Hepatocyte (in vitro differentiated cells): ENCODE data around the gene ERC2.

Experiments used
- EZH2 ChIP-seq: fragments of 200-600 bp; sonication (generic); IDR thresholded peaks from 2 replicates; pipeline ENCODE4 v1.6.1; 2016; ENCODE audit warnings: antibody characterized with exemption, mild to moderate bottlenecking, borderline replicate concordance
- TF ChIP-seq, protein P1 (sequence below): fragments of 200-600 bp; sonication (generic); IDR thresholded peaks from 2 replicates; pipeline ENCODE4 v1.5.1; 2016; ENCODE audit warnings: antibody characterized with exemption, mild to moderate bottlenecking; ENCODE audit not compliant: poor library complexity

DNA sequence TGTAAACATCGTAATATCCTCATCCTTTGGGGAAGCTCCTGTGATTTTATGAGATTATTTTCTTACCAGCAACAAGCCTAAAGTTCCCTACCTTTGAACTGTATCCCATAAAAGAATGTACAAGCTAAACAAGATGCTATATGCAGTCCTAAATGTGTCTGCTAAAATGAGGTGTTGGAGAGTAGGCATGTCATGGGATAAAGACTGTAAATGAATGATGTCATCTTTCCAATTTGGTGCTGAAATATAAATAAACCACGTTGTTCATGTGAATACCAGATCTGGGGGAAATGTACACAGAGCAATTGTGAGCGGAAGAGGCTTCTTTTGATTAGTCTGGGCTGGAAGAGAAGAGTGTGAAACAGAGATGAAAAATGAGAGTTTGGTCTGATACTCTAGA is 766.3 kb downstream of the ERC2 start:
- TF ChIP-seq, protein P1, sequence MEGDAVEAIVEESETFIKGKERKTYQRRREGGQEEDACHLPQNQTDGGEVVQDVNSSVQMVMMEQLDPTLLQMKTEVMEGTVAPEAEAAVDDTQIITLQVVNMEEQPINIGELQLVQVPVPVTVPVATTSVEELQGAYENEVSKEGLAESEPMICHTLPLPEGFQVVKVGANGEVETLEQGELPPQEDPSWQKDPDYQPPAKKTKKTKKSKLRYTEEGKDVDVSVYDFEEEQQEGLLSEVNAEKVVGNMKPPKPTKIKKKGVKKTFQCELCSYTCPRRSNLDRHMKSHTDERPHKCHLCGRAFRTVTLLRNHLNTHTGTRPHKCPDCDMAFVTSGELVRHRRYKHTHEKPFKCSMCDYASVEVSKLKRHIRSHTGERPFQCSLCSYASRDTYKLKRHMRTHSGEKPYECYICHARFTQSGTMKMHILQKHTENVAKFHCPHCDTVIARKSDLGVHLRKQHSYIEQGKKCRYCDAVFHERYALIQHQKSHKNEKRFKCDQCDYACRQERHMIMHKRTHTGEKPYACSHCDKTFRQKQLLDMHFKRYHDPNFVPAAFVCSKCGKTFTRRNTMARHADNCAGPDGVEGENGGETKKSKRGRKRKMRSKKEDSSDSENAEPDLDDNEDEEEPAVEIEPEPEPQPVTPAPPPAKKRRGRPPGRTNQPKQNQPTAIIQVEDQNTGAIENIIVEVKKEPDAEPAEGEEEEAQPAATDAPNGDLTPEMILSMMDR = no peak
- TF ChIP-seq EZH2 = no peak
